Activated CD4-positive, alpha-beta T cell treated with anti-CD3 and anti-CD28 coated beads, Interleukin-2, Interleukin-6, amounts not matched to agents 100 ng/mL and 50 ng/mL, durations not matched to agents 16 hours and 8 hours (primary cell): Measurements from ENCODE around the gene MORC2.
A peak's percentile ranks its signal among the peaks of the same experiment; 100 is the strongest.

Source experiments
- DNase-seq: peaks from one replicate; pipeline ENCODE4 v3.0.0-alpha.2; 2020

MORC2 gene

DNA sequence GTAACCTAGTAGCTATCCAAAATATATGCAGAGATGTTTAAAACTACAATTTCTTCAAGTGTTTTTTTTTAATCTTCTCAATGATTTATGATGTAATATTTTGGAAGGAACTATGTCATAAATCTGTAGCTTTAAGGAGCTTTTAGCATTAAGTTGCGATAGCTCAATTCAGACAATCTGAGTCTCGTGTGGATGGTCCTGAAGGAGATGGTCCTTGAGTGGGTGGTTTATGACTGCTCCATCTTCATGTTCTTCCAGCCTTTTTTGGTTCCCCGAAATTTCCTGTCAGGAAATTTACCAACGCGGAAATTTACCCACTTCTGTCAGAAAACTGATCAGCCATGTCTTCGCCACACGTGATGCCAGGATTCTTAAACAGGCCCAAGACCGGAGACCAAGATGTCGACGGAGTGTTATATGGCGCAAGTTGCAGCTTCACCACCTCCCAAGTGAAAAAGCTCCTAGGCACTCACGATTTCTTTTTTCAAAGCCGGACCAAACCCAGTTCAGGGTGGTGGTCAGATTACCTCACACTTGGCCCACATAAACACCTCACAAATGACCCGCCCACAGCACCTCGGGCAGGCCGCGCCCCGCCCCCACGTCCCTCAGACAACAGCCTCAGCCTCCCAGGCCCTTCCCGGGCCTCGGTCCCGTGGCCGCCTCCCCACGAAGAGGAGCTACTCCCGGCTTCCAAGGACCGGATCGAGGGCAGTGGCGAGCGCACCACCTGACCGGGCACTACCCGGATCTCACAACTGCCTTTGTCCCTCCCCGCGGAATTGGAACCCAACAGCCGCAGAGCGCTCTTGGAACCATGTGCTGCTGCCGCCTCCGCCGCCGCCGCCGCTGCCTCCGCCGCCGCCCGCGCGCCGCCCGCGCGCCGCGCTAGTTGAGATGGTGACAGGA is at the start of gene MORC2:
Gene MORC2, minus strand, starts transcription at position 760 of the 909 bp plus-strand sequence. CDS start 885 bp downstream, outside the sequence.
- DNase-seq: no peak

DNA sequence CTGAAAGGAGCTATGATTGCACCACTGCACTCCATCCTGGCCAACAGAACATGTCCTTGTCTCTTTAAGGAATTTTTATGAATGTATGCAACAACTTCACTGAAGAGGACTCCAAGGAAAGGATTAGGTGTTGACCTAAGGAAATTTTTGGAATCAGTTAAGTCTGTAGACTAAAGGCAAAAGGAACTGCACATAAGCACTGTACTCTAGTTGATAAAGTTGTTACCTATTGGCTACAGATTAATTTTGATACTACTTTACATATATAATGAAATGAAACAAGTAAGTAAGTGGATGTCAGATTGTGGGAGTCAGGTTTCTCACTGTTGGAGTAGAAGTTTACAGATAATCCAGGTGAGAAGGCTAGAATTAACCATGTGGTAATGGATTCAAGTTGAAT is 37.0 kb upstream of the MORC2 start:
- no peak for DNase-seq

DNA sequence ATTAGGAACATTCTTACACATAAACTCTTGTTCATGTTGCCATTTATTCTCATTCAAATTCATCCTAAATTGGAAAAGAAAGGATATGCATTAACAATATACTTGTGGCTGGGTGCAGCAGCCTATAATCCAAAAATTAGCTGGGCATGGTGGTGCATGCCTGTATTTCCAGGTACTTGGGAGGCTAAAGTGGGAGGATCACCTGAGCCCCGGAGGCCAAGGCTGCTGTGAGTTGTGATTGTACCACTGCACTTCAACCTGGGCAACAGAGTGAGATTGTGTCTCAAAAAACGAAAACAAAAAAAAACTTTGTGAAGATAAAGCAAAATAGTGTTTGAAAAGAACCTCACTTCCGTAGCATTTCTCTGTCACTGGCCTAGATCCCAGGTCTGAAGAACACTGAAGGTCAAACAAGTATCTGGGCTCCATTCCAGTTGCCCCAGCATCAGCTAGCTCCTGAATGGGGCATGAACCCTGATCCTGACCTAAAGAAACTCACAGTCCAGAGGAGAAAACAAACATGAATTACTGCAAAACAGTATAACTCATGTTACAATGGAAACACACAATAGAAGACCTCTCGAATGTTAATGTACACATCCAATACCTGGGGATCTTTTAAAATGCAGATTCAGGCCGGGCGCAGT is 32.7 kb upstream of the MORC2 start:
- no peak for DNase-seq

DNA sequence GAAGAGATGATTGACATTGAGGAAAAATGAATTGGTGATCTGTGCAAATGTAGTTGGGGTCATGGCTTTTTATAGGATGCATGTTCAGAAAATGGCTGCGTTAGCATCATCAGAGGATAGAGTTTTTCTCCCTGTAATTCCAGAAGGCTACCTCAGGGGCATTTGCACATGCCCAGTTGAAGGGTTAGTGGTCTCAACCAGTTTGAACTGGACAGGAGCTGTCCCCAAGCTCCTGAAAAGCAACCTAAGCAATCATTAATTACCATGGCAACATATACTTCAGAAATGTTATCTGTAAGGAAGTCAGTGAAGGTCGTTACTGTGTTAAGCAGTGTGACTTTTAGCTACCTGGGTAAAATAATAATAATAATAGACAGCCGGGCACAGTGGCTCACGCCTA is 29.8 kb upstream of the MORC2 start:
- DNase-seq: no peak

DNA sequence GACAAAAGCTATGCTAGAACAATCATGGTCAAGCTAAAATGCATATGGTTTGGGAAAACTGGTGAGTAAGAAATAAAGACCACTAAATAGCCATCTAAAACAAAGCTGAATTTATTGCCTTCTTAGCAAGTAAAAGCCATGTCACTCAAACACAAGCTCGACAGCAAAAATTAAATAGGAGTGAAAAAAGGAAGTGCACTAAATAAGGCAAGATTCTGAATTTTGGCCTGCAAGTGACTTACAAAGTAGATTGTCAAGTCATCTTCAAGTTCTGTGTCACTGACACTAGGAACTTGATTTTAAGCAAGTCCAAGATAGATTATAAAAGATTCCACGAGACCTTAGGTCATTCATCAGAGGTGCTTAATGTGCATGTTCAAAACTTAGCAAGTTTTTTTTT is 27.9 kb upstream of the MORC2 start:
- DNase-seq: no peak

DNA sequence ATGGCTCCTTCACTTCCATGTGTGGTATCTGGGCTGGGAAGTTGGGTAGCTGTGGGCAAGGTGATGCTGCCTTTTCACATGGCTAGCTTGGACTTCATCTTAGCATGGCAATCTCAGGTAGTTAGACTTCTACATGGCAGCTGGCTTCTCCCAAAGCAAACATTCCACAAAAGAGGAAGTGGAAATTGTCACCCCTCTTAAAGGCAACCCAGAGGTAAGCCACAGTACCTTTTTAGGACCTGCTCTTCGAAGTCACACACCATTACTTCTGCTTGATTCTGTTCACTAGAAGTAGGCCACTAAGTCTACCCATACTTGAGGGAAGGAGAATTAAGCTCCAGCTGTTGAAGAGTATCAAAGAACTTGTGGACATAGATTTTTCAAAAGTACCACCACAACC is 26.4 kb upstream of the MORC2 start:
- no peak for DNase-seq

DNA sequence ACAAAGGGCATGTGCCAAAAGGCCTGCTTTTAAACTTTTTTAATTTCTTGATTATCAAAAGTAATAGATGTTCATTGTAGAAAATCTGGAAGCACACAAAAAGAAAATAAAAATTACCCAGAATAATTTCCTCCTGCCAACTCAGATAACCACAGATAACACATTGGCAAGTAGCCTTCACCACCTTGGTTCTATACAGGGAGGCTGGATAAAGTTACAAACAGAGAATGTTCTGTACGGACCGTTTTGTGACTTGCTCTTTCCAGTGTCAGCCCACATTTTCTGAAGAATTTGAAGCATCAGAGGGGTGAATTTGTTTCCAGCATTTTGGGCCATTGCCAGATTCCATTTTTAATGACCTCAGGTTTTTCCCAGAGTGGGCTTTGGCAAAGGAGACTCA is 24.0 kb upstream of the MORC2 start:
- no peak for DNase-seq

DNA sequence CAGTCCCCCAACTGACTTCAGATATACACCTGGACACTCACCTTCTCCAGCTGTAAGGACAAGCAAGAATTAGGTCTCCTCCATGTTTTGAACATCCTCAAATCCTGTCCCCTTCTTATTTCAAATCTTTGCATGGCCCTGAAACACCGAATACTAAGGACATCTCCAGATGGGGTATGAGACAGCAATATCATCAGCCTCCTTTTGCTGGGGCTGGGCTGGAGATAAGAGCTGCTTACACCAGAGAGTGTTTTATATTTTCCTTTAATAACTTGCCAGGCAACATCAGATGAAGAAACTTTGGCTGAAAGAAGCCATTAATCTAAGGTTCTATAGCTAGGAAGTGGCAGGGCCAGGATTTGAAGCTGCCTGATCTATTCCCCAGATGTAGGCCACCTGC is 22.1 kb upstream of the MORC2 start:
- DNase-seq: no peak

DNA sequence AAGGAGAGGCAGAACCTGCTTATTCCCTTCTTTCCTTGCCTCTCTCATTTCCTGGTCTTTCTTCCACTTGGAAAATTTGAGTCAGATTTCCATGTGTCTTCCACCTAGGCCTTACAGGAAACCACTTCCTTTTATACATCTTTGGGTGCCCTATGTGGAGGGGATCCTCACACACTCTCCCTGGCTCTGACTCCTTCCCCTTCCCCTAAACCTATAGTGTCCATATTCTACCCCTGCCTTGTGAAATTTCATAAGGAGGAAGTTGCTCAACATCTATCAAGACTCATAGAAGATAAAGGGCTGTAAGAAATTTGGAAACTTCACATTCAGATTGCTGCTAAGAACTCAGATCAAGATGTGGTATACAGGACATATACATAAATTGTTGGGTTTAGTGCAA is 20.9 kb upstream of the MORC2 start:
- no peak for DNase-seq

DNA sequence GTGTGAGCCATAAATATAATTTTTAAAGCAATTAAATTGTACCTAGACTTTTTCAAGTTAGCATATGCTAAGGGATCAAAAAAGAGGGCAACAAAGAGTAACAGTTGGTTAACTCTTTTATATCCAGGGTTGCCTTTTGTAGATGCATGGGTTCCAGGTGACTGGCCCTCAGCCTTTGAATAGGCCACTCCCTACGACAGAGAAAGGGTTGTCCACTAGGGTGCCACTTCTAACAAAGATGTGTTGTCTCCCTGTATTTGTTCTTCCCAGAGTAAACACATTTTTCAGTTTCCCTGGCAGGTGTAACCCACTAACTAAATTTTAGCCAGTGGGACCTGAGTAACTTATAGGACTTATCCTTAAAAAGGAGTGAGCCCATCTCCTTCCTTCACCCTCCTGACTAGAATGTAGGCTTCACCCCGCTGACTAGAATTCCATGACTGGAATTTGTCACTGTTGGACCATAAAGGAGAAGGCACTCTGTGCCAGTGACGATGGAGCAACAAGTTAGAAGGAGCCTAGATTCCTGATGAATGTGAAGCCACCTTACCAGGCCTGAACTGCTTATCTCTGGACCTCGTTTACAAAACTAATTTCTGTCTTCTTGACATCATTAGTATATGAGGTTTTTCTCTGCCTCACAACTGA is 17.1 kb upstream of the MORC2 start:
- no peak for DNase-seq

DNA sequence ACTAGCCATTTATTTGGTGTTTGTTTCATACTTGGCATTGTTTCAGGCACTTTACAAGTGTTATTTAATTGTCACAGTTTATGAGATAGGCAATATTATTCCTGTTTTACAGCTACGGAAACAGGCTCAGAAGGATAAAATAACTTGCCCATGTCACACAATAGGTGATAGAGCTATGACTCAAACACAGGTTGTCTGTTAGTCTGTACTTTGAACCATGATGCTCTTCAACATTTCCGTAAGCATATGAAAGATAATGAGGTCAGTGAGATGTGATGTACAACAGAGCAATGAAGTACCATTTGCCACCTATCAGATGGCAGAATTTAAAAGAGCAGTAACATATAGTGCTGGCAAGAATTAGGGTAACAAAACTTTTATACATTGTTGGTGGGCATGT is 15.7 kb upstream of the MORC2 start:
- no peak for DNase-seq

DNA sequence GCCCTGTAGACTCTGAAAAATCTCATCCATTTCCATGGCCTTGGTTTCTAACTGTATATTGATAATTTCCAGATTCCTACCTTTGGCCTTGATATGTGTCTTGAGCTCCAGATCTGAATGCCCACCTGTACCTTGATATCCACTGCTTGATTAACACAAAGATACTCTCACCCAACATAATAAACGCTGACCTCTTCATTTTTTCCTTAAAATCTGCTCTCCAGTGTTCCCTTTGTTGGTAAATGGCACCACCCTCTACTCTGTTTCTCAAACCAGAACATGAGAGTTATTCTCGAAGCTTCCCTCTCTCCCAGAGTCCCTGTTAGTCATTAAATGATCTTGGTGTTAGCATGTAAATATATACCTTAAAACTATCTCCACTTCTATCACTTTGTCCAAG is 13.9 kb upstream of the MORC2 start:
- DNase-seq: no peak

DNA sequence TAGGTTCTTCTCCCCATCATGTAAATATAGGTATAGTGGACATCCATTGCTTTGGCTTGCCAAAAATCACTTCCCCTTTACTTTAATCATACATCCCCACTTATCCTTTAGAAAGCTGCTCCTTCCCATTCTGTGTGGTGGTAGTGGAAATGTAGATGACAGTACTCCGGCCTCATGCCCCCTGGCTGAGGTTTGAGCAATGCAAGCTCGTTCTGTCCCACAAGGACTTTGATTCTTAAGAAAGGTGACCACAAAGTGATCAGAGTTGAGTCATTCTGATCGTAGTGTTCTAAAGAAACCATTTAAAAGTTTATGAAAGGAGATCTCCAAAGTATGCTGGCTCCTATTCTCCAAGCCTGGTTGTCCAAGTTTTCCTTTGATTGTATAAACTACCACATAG is 11.4 kb upstream of the MORC2 start:
- DNase-seq: peak; percentile 11

DNA sequence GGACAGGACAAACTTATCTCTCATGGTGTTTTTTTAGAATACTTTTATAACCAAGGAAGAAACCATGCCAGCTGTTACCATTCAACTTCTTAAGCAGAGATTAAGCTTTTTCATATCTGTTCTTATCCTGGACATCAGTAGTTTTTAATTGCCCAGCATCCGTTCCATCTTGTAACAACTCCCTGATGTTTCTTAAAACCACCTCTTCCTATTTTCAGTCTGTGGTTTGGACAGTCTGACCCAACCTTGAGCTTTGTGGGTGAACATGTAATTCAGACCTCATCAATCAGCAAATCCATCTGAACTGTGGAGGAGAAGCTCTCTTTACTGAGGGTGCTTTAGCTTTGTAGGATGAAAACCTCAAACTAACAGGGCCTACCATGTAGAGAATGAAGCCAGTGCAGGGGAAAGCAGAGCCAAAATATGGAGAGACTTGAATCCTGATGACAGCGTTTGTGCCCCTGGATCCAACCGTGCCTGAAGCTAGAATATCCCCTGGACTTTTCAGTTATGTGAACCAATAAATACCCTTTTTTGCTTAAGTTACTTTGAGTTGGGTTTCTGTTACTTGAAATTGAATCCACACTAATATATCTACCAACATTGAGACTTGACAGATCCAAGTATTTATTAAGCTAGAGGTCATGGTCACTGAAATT is 9.9 kb upstream of the MORC2 start:
- DNase-seq: no peak

DNA sequence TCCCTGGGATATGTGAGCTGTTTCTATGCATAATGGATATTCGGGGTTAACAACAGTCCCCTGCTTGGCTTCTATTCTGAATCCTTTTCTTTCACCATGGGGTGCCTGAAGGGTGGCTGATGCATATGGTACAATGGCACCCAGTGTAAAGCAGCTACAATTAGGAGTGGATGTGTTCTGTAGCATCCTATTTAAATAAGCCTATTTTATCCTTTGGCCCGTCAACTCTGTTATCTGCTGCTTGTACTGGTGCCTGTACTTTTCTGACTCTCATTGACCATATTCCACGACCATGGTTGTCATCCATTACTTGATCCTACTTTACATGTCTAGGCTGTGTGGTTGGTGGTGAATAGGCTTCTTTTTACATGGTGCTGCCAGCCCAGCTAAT is 1.8 kb upstream of the MORC2 start:
- no peak for DNase-seq

DNA sequence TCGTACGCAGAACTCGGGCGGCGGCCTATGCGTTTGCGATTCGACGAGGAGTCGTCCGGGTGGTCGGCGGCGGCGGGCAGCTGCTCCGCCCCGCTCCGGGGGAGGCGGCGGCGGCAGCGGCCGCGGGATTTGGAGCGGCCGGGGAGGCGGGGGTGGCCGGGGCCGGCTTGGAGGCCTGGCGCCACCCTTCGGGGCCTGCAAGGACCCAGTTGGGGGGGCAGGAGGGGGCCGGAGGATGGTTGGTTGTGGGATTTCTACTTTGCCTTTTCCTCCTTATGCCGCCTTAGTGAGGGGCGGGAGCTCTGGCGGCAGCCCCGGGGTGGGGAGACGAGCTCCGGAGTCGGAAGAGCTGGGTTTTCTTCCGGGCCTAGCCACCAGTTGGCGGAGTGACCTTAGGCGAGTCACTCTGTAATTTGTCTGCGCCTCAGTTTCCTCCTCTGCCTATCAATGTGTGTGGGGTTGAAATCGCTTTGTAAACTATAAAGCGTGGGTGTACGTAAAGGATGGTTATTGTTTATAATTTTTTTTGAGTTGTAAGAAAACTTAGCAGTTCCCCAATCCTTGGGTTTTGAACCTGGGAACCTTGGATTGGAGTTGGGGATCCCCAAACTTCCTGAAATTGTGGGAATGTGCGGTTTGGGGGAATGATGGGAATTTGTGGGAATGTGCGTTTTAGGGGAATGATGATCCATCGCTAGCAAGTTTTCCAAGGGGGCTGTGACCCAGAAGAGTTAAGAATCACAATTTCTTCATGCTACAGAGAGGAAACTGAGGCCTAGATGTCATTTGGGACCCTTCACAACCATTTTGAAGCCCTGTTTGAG is 1.2 kb upstream of the MORC2 start:
- DNase-seq: peak; percentile 52

DNA sequence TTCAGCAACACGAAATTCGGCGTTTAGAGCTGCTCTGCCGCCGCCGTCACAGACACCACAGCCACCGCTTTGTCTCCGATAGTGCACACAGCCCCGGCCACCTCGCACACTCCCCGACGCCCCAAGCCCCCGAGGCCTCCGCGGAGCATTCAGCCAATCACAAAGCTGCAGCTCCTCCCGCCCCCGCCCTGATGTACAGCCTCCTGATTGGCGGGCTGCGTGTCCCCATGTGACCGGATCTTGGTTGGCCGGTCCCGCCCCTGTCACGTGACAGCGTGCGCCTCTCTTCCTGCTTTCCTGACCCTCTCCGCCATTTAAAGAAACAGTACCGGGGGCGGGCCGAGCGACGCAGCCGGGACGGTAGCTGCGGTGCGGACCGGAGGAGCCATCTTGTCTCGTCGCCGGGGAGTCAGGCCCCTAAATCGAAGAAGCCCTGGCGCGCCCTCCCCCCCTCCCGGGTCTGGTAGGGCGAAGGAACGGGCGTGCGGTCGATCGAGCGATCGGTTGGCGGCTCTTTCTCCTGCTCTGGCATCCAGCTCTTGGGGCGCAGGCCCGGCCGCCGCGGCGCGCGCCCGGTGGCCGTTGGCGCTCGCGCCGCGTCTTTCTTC is 454 bp upstream of the MORC2 start, which contains the start of gene TUG1:
Gene TUG1, plus strand, starts transcription at position 342 of the 608 bp plus-strand sequence.
- peak; percentile 98 for DNase-seq

DNA sequence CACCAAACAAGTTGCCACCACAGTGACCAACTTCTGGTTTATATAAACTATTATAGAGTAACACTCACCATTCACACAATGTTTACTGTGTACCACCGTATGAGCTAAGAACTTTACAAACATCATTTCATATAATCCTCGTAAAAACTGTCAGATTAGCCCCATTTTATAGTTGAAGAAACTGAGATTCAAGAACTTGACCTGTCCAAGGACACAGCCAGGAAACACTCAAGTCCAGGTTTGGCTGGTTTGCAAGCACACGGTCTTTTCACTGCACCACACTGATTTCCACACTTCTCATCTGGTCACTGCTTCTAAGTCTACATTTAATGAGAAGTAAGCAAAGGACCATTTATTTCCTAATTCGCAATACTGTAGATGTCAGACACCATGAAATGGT is 3.7 kb downstream of the MORC2 start:
- no peak for DNase-seq

DNA sequence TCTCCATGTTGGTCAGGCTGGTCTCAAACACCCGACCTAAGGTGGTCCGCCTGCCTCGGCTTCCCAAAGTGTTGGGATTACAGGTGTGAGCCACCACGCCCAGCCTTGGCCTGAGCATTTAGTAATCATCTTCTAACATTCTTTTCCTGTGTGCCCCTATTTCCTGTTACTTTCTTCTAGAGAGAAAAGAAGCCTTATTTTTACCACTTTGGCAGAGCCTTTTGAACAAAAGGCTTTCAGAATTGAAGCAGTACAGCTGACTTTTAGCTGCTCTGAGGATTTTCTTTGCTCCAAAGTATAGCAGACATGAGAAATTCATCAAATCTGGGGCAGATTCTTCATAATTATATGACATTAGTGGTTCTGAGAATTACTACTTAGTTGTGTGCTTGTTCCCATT is 13.4 kb downstream of the MORC2 start:
- DNase-seq: no peak

DNA sequence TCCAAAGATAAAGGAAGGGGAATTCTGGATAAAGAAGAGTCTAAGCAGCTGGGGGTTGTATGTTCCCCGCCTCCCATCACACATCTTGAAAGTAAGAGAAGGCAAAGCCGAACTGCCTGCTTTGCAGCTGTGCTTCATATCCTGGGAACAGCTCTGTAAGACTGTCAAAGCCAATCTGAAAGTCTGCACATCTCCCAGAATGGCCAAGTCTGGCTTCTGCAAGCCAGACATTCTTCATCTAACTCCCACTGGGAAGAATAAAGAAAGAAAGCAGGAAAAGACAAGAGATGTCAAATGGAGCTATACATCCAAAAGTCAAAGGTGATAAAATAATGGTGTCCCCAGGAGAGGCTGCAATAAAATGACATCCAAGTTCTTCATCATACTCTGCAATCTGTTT is 15.4 kb downstream of the MORC2 start:
- no peak for DNase-seq

DNA sequence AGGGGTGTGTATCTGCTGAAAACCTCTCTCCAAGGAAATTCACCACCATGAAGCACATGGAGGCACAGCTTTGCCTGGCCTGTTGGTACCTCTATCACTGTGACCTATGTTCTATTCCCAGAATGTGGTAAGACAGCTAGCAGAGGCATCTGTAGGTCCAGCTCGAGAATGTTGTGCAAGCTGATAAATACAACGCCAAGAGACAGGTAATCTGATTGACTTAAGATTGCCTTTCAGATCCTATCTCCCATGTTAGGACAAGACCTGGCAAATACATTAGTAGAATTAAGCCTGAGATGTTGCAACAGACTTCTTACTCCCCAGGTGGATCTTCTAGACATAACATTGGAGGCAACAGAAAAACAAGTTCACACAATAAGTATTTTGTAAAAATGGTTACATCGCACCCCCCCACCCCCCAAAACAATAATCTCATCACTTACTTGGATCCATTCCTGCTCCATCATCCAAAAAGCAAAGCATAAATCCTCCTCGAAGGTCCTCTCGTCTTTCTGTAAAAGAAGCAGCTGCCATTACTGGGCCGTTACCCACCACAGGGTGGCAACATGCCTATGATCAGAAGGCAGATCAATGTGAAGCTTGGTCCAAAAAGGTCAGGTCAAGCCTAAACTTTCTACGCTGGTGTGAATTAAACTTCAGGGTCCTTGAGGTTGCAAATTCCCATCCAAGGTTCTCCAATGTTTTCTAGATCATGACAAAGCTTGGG is 18.5 kb downstream of the MORC2 start:
- no peak for DNase-seq
